ENCODE measurements around the gene CALM3. TPM values are rescaled to one million over a fixed set of nuclear protein-coding genes. Genes with fewer than 3 reads are reported as not detected.

CALM3 gene
- total RNA-seq, 1 donor from 2014 or later: 231 TPM

DNA sequence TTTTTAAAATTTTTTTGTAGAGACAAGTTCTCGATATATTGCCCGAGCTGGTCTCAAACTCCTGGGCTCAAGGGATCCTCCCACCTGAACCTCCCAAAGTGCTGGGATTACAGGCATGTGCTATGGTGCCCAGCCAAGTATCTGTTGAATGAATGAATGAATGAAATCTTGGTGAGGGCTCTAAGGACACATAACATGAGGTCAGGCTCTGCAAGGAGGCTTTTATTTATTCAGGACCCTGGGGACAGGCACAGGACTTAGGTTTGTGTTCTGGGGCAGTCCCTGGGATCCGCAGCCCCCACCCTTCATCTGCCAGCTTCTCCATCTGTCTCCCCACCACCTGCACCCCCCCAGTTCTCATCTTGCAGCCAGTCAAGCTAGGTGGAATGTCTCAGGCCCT is 19.1 kb downstream of the CALM3 start:
- Mint-ChIP-seq H3K4me1 (peaks cover 41% of the 10 kb centered on the region), H3K27ac (peak overlapping the region; percentile 39), H3K9me3 (no peaks in the 10 kb centered on the region), H3K36me3 (no peaks in the 10 kb centered on the region), H3K4me3 (no peak overlapping the region), H3K27me3 (ENCODE audit: low read depth) (no peaks in the 10 kb centered on the region)
- no peak for TF ChIP-seq CTCF (IDR thresholded peaks at IDR 0.05; ENCODE audit: unreplicated experiment)
- DNase-seq (ENCODE audit: low spot score in 2 of 2, unreplicated experiment in 2 of 2): no peak

DNA sequence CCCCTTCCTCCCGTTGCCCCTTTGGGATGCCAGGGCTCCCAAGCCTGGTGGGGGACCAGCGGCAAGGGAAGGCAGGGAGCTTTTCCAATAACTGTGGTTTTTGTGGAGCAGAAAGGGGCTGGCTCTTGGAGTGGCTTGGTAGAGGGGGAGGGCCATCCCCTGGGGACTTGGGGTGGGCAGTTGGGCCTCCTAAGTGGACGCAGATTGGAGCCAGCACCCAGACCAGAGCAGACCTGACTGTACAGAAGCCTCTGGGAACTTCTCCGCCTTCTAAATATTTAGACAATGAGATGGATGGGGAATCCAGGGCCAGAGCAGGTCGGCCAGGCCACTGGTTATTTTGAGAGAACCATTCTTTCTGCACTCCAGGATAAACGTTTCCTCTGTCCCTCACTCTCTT is 19.6 kb downstream of the CALM3 start:
- no peaks in the 10 kb centered on the region for H3K9me3 Mint-ChIP-seq
- H3K4me1 Mint-ChIP-seq: peaks cover 45% of the 10 kb centered on the region

DNA sequence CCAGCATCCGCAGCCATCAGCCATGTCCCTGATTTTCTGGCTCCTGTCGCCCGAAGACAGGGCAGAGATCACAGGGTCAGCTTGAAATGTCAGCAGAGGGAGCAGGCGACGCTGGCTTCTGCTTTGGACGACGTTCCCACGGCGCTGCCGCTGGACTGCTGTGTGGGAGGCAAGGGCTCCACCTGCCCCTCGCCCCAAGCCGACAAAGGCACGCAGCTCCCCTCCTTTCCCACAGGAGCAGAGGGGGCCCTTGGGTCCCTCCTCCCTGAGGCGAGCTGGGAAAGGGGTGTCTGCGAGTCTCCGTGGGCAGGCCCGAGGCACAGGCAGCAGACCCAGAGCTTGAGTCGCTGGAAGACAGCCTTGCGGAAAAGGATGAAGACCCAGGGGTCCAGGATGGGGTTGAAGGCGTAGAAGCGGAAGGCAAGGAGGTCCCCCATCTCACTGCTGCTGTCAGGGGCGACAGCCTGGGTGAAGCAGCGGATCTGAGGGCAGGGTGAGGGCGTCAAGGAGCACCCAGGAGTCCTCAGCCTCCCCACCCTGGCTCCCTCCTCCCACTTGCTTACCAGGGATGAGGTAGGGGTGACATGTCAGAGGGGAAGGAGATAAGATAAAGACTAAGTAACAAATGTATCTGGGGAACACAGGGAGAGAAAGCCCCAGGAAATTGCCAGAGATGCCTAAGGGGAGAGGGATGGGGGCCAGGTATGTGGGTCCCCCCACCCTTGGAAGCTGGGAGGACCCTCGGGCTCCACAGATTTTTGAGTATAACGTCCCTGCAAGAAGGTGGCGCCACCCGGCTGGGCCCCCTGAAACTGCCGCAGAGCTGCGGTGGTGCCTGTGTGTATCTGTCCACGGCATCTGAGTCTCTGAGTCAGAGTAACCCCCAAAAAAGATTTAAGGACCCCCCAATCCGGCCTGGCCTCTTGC is 20.3 kb downstream of the CALM3 start:
- Mint-ChIP-seq H3K4me3 (peak overlapping the region; percentile 13), H3K27me3 (ENCODE audit: low read depth) (no peaks in the 10 kb centered on the region), H3K27ac (peak overlapping the region; percentile 73), H3K4me1 (peaks cover 43% of the 10 kb centered on the region), H3K36me3 (no peaks in the 10 kb centered on the region), H3K9me3 (no peaks in the 10 kb centered on the region)
- DNase-seq (ENCODE audit: low spot score in 2 of 2, unreplicated experiment in 2 of 2): no peak
- peak; percentile 18 for TF ChIP-seq CTCF (IDR thresholded peaks at IDR 0.05; ENCODE audit: unreplicated experiment)

More for the DNA sequence above, 19.6 kb downstream of the CALM3 start:
- DNase-seq (ENCODE audit: low spot score in 2 of 2, unreplicated experiment in 2 of 2): no peak
- Mint-ChIP-seq H3K27me3 (ENCODE audit: low read depth) (no peaks in the 10 kb centered on the region), H3K4me3 (no peak overlapping the region), H3K27ac (peak overlapping the region; percentile 39), H3K36me3 (no peaks in the 10 kb centered on the region)
- no peak for TF ChIP-seq CTCF (IDR thresholded peaks at IDR 0.05; ENCODE audit: unreplicated experiment)

DNA sequence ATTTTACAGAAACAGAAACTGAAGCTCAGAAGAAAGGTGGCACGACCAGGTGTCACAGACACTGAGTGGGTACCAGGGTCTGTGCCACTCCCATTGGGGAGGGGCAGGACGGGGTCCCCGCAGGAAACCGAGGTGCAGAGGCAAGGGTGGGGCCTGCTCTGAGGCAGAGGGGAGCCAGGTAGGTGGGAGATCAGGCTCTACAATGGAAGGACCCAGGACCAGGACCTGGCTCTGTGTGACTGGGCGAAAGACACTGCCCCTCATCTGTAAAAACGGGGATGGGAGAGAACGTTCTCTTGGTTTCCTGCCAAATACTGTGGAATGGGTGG is 21.0 kb downstream of the CALM3 start:
- H3K36me3 Mint-ChIP-seq: no peaks in the 10 kb centered on the region
- no peaks in the 10 kb centered on the region for H3K27me3 Mint-ChIP-seq (ENCODE audit: low read depth)
- no peak for DNase-seq (ENCODE audit: low spot score in 2 of 2, unreplicated experiment in 2 of 2)
- peak; percentile 6 for TF ChIP-seq CTCF (IDR thresholded peaks at IDR 0.05; ENCODE audit: unreplicated experiment)
- H3K27ac Mint-ChIP-seq: no peak overlapping the region
- H3K4me3 Mint-ChIP-seq: no peak overlapping the region
- peaks cover 37% of the 10 kb centered on the region for H3K4me1 Mint-ChIP-seq
- no peaks in the 10 kb centered on the region for H3K9me3 Mint-ChIP-seq

DNA sequence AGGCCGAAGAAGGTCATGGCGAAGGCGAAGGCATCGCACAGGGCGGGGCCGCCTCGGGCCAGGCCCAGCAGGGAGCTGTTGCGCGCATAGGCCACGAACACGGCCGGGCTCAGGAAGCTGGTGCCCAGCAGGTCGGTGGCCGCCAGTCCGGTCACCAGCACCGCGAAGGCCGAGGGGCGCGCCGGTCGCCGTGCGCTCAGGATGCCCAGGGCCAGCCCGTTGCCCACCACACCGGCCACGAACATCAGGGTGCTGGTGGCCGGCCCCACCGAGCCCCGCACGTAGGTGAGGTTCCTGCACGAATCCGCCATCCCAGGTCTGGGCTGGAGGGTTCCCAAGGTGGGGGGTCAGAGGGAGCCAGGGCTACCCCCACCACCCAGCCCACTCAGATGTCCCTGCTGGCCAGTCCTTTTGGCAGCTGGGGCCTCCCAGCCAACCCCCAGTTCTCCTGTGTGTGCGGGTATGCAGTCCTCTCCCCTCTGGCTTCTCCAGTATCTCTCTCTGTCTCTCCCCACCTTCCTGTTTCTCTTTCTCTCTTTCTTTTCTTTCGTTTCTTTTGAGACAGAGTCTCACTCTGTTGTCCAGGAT is 22.9 kb downstream of the CALM3 start:
- no peak for TF ChIP-seq CTCF (IDR thresholded peaks at IDR 0.05; ENCODE audit: unreplicated experiment)
- peaks cover 36% of the 10 kb centered on the region for H3K4me1 Mint-ChIP-seq
- no peak for DNase-seq (ENCODE audit: low spot score in 2 of 2, unreplicated experiment in 2 of 2)
- H3K4me3 Mint-ChIP-seq: peak overlapping the region; percentile 37
- no peaks in the 10 kb centered on the region for H3K27me3 Mint-ChIP-seq (ENCODE audit: low read depth)
- H3K36me3 Mint-ChIP-seq: no peaks in the 10 kb centered on the region
- peak overlapping the region; percentile 69 for H3K27ac Mint-ChIP-seq
- H3K9me3 Mint-ChIP-seq: no peaks in the 10 kb centered on the region
